Measurements from ENCODE around the gene C1RL.
"Not testable (repeated sequence)": the region's sequence is repeated elsewhere in the genome, so short reads cannot be mapped to it uniquely, and the experiment has no call there.

GRCh38 chr12:7049973-7050372 is 59.0 kb downstream of the C1RL start:
- TF ChIP-seq, protein P1, sequence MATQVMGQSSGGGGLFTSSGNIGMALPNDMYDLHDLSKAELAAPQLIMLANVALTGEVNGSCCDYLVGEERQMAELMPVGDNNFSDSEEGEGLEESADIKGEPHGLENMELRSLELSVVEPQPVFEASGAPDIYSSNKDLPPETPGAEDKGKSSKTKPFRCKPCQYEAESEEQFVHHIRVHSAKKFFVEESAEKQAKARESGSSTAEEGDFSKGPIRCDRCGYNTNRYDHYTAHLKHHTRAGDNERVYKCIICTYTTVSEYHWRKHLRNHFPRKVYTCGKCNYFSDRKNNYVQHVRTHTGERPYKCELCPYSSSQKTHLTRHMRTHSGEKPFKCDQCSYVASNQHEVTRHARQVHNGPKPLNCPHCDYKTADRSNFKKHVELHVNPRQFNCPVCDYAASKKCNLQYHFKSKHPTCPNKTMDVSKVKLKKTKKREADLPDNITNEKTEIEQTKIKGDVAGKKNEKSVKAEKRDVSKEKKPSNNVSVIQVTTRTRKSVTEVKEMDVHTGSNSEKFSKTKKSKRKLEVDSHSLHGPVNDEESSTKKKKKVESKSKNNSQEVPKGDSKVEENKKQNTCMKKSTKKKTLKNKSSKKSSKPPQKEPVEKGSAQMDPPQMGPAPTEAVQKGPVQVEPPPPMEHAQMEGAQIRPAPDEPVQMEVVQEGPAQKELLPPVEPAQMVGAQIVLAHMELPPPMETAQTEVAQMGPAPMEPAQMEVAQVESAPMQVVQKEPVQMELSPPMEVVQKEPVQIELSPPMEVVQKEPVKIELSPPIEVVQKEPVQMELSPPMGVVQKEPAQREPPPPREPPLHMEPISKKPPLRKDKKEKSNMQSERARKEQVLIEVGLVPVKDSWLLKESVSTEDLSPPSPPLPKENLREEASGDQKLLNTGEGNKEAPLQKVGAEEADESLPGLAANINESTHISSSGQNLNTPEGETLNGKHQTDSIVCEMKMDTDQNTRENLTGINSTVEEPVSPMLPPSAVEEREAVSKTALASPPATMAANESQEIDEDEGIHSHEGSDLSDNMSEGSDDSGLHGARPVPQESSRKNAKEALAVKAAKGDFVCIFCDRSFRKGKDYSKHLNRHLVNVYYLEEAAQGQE (IDR thresholded peaks at IDR 0.05; ENCODE audit: low read depth) = not testable (repeated sequence)
- TF ChIP-seq RAD21 (IDR thresholded peaks at IDR 0.05; ENCODE audit: low read depth); CTCF (IDR thresholded peaks at IDR 0.05 in 2 of 3, conservative IDR thresholded peaks at IDR 0.05 in 1 of 3; ENCODE audit: borderline replicate concordance in 1 of 3, insufficient read depth in 1 of 3, low read depth in 2 of 3, low read length in 2 of 3); EZH2 (IDR thresholded peaks at IDR 0.05): not testable (repeated sequence)
